NOMO-1 treated with dmso at 0.1 percent for 144 hours (cell line): ENCODE measurements around the gene ZBTB20.
"Not testable (repeated sequence)": the region's sequence is repeated elsewhere in the genome, so short reads cannot be mapped to it uniquely, and the experiment has no call there.

Experiments
- DNase-seq: peaks from one replicate; lab custom pipeline; 2025; ENCODE audit not compliant: unreplicated experiment; lab: John Stamatoyannopoulos, UW

Gene ZBTB20

GRCh38 chr3:115147329-115148141, 447 bp upstream of the ZBTB20 start:
- DNase-seq = peak; percentile 99

DNA sequence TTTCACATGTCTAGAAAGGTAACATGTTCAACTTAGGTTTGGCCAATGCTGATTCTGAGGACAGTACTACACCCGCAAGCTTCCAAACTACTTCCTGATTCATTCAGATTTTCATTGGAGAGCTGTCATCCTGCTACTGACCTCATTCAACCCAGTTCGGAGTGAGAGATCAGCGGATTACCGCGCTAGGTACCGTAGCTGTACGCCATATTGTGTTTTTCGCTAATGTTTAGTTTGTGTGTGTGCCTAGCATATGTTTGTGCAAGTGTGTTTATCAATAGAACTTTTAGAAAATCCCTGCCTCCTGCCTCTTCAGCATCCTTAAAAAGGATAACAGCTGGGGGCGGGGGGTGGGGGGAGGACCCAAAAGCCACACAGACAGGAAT, 1.1 kb downstream of the ZBTB20 start:
- peak; percentile 40 for DNase-seq

DNA sequence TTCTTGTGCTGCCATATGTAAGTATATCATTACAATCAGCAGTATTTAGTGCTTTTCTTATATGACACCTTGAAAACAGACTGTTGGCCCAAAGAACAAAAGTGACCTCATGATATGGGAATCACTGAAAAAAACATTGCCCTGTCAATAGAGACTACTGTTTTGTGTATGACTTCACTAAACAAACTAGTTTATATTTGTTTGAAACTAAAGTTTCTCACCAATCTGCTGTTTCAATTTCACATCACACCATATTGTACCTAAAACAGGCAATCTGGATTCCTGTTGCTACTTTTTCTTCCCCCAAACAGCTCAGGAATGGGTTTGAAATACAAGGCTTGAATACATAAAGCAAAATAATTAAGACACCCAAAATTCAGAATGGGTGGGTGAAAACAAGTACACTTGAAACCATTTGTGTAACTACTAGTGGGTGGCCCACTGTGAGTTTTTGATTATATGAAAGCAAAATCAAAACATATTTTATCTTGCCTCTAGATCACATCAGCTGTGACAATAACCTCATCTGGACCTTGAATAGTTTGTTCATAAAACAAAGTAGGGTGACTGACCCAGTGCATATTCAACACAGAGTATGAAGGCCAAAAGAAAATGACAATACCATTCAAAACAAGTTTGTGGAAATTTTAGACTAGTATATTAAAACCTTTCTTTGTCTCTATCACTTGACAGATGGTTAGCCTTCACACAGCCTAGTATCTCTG, 5.9 kb downstream of the ZBTB20 start:
- no peak for DNase-seq

GRCh38 chr3:115139072-115139471, 8.0 kb downstream of the ZBTB20 start:
- no peak for DNase-seq

GRCh38 chr3:115134648-115135347, 12.3 kb downstream of the ZBTB20 start:
- no peak for DNase-seq

DNA sequence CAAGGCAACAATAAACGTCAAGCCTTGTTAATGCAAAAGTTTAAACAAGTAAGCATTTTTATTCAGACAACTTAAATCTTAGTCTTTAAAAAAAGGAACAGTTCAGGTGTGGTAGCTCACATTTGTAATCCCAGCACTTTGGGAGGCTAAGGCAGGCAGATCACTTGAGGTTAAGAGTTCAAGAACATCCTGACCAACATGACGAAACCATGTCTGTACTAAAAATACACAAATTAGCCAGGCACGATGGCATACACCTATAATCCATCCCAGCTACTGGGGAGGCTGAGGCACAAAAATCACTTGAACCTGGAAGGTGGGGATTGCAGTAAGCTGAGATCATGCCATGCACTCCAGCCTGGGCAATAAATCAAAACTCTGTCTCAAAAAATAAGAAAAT, 19.9 kb downstream of the ZBTB20 start:
- DNase-seq = no peak

- DNase-seq = no peak
These were observed 26.5 kb downstream of the ZBTB20 start for GRCh38 chr3:115120597-115120996.

GRCh38 chr3:115113367-115113766, 33.7 kb downstream of the ZBTB20 start:
- DNase-seq = no peak

DNA sequence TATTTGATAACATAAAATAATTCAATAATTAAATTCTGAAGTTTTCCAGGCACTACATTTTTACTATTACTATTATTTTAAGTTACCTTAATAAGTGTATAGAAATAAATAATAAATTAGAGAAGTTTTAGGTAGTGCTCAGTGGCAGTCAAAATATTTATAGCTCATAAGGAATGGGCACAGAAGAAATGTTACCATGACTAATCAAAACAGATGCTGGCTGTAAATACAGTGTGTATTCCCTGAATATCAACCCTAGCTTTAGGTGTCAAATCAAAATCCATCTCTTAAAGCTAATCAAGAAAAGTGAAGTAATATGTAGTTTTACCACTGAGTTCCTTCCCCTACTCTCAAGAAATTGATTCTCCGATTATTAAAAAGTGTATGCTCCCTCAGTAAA, 35.5 kb downstream of the ZBTB20 start:
- no peak for DNase-seq

- no peak for DNase-seq
These were observed 36.3 kb downstream of the ZBTB20 start for GRCh38 chr3:115110830-115111229.

GRCh38 chr3:115110066-115110465, 37.0 kb downstream of the ZBTB20 start:
- not testable (repeated sequence) for DNase-seq

DNA sequence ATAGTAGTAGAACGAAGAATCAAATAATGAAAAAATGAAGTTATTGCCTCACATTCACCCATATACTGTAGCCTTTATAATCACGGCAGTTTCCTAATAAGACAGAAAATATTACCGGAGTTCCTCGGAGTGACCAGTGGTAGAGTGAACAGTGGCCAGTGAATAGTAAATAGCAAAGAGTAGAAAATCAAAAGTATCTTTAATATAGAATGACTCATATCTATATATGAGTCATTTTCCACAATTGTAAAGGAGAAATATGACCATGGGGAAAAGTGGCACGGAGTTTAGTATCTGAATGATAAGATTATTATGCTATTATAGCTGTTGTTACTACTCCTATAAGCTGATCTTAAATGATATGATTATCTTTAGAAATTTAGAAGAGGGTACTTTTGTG, 38.5 kb downstream of the ZBTB20 start:
- no peak for DNase-seq

DNA sequence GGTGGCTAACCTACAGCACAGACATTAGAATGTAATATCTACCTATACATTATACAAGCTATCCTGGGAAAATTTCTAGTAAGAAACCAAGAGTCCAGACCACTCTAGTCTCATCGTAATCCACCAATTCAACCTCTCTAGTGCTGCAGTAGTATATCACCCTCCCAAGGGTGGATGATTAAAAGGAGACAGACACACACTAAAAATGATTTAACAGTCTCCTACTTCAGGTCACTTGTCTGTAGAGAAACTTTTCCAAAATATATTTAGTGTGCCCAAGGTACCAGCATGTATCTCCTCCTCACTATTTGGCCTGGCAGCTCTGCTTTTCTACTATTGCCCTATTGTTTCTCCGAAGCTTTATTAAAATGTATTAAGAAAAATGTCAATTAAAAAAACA, 45.0 kb downstream of the ZBTB20 start:
- DNase-seq = no peak

DNA sequence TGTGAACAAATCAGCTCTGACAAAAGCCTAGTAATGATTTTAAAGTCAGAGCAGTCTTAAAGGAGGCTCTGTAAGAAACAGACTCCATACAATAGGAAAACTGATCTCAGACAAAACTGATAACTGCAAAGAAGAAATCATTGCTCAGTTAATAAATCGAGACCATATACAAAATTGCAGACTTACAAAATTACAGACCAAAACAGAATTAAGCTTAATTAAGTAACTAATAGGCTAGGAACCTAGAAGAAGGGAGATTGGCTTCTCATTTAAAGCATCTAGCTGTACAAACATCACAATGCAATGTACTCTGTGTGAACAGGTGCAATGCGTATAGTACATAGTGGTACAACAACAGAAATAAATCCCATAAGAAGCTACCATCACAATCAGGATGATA, 46.3 kb downstream of the ZBTB20 start:
- DNase-seq = no peak

DNA sequence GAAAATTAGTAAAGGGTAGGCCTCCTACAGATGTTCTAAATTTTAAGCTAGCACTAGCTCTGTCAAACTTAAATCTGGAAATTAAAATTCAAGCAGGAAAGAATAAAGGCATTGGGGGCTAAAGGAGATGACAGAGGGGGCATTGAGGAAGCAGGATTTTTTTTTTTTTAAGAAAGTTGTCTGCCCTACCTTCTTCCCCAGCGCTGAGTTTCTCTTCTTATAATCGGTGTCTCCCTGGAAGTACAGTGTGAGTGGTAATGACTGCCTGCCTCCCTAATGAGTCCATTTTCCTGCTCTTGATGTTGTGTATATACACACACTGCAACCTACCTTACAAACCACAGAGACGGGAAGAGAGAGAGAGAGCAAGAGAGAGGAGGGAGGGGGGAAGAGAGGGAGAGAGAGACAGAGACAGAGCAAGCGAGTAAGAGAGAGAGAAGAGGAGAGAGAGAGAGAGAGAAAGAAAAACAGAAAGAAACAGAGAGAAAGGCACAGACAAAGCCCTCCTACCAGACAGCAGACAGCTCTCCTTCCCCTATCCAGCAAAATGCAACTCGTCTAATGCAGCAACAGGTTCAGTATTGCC, 47.0 kb downstream of the ZBTB20 start:
- DNase-seq = no peak

DNA sequence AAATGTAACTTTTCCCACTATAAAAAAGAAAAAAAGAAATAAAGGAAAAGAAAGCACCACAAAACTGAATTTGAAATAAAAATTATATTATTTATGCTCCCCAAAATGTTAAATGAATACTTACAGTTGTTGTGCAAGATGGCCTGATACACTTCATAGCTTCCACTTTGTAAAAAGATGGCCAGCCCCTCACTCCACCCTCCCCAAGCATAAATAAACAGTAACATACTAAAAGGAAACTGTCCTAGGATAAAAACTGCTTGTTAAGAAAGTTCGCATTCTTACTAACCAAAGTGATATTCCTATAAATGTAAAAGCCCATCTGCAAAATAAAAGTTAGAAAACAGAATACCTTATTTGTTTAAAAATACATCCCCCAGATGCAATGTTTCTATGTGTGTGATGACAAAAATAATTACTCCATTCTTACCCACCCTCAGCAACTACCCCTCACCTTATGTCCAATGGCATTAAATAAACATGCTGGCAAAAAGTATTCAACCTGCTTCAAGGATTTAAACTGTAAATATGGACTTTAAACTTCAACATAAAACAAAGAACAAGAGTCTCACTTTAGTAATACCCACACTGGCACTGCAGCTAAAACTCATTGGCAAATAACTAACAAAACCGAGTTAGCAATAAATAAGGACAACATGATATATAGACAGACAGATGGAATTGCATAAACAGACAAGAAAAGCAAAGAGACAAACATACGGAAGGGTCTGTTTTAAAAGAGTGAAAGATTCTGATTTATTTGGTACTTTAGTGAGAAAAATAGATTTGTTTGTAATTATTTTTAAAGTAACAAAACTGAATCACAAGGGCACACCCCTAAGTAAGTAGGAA, 47.7 kb downstream of the ZBTB20 start:
- DNase-seq = no peak

GRCh38 chr3:115098354-115099073, 48.6 kb downstream of the ZBTB20 start:
- no peak for DNase-seq

- no peak for DNase-seq
These were observed 51.9 kb downstream of the ZBTB20 start for GRCh38 chr3:115095236-115095635.

- no peak for DNase-seq
These were observed 54.8 kb downstream of the ZBTB20 start for GRCh38 chr3:115092220-115092791.

DNA sequence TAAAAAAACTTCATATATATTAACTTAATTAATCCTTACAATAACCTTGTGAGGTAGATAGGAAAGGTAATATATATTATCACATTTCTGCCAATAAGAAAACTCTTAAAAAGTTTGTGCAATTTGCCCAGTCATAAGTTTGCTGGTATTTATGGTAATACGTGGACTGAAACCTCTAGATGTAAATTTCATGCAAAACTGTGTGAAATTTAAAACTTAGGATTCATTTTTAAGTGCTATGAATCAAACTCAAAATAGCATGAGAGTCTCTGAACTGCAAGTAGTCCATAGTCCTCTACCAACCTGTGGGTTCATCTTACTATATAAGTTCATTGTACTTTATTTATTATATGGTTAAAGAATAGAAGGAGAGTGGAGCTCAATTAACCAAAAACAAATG, 56.4 kb downstream of the ZBTB20 start:
- no peak for DNase-seq
